ENCODE results near the gene SMARCD3. TPM values are rescaled to one million over a fixed set of nuclear protein-coding genes. Genes with fewer than 3 reads are reported as not detected.

Gene SMARCD3
- total and polyA plus RNA-seq, 9 of the 15 experiments (the other 6 are each of a cell fraction or from before 2014, with no cell fraction given): 0.43 to 3.6 (median 2.6) TPM

GRCh38 chr7:151232091-151232916 lies 16.2 kb downstream of the SMARCD3 start, which contains the start of gene CHPF2 (continued):
- no peak for TF ChIP-seq ZNF407 (IDR thresholded peaks at IDR 0.05; ENCODE audit: low read depth)
- TF ChIP-seq GABPA (tag; conservative IDR thresholded peaks at IDR 0.05; ENCODE audit: low read depth): peak; percentile 96
- TF ChIP-seq CHD2 (IDR thresholded peaks at IDR 0.05; ENCODE audit: low read depth, low read length): no peak
- TF ChIP-seq CCNT2 (IDR thresholded peaks at IDR 0.05; ENCODE audit: borderline replicate concordance, extremely low read depth, insufficient read length, low read depth, low read length): peak; percentile 84
- TF ChIP-seq WHSC1 (IDR thresholded peaks at IDR 0.05; ENCODE audit: low read length): no peak
- no peak for TF ChIP-seq NCOA2 (IDR thresholded peaks at IDR 0.05; ENCODE audit: partially characterized antibody in 2 of 2)
- peak; percentile 24; the same call in 1 of the 2 replicates for TF ChIP-seq E2F3 (CRISPR knock-in tag; IDR thresholded peaks at IDR 0.05)
- no peak for TF ChIP-seq ZBTB5 (IDR thresholded peaks at IDR 0.05)
- TF ChIP-seq STAG1 (CRISPR knock-in tag; IDR thresholded peaks at IDR 0.05; ENCODE audit: borderline replicate concordance): no peak
- TF ChIP-seq PTRF (tag; IDR thresholded peaks at IDR 0.05): no peak
- no peak for TF ChIP-seq MAFG (tag; conservative IDR thresholded peaks at IDR 0.05)
- no peak for TF ChIP-seq MLX (CRISPR knock-in tag; conservative IDR thresholded peaks at IDR 0.05)

All from K562 (cell line).